ENCODE data around the gene LRMDA. TPM values are rescaled to one million over a fixed set of nuclear protein-coding genes. Genes with fewer than 3 reads are reported as not detected.

The LRMDA gene
- total and polyA plus RNA-seq, 2 donors from 2014 or later: 23.2 to 48.6 TPM

GRCh38 chr10:76172020-76172419, 740.6 kb downstream of the LRMDA start:
- Histone ChIP-seq H3K4me3 (ENCODE audit: low read length in 3 of 3) (no peak overlapping the region), H3K9ac (ENCODE audit: low read length in 3 of 3) (no peak overlapping the region), H3K27ac (ENCODE audit: low read depth in 2 of 2, low read length in 2 of 2) (no peak overlapping the region), H3K27me3 (ENCODE audit: control insufficient read depth, insufficient read depth, low read length) (no peaks in the 10 kb centered on the region), H3K36me3 (ENCODE audit: control insufficient read depth in 2 of 3, insufficient read depth in 3 of 3, low read length in 3 of 3) (no peaks in the 10 kb centered on the region), H3K4me1 (ENCODE audit: control insufficient read depth in 2 of 3, insufficient read depth in 2 of 3, low read depth in 1 of 3, low read length in 3 of 3) (no peaks in the 10 kb centered on the region), H3K9me3 (ENCODE audit: control insufficient read depth in 2 of 3, insufficient read depth in 1 of 3, low read length in 3 of 3) (no peaks in the 10 kb centered on the region)
- TF ChIP-seq CTCF (IDR thresholded peaks at IDR 0.05; ENCODE audit: borderline replicate concordance, extremely low read depth, insufficient read depth): no peak
- no peak for DNase-seq
- intact Hi-C loops (cut with DNase I): no loop called here
- FAIRE-seq: no peak

- no peak overlapping the region for H3K9ac ChIP-seq (ENCODE audit: low read length in 3 of 3)
- H3K27me3 ChIP-seq (ENCODE audit: control insufficient read depth, insufficient read depth, low read length): no peaks in the 10 kb centered on the region
- DNase-seq (no peak), FAIRE-seq (no peak)
- no peaks in the 10 kb centered on the region for H3K9me3 ChIP-seq (ENCODE audit: control insufficient read depth in 2 of 3, insufficient read depth in 1 of 3, low read length in 3 of 3)
- intact Hi-C loops (cut with DNase I): no loop called here
- H3K36me3 ChIP-seq (ENCODE audit: control insufficient read depth in 2 of 3, insufficient read depth in 3 of 3, low read length in 3 of 3): no peaks in the 10 kb centered on the region
- peaks cover 0 to 6% (median 0%) of the 10 kb centered on the region in 3 donors for H3K4me1 ChIP-seq (ENCODE audit: control insufficient read depth in 2 of 3, insufficient read depth in 2 of 3, low read depth in 1 of 3, low read length in 3 of 3)
- TF ChIP-seq CTCF (IDR thresholded peaks at IDR 0.05; ENCODE audit: borderline replicate concordance, extremely low read depth, insufficient read depth): no peak
- no peak overlapping the region for H3K4me3 ChIP-seq (ENCODE audit: low read length in 3 of 3)
- H3K27ac ChIP-seq (ENCODE audit: low read depth in 2 of 2, low read length in 2 of 2): no peak overlapping the region
Observed at GRCh38 chr10:76175533-76176165, 744.2 kb downstream of the LRMDA start.

- no peak for DNase-seq
- no peak overlapping the region for H3K27ac ChIP-seq (ENCODE audit: low read depth in 2 of 2, low read length in 2 of 2)
- no peaks in the 10 kb centered on the region for H3K27me3 ChIP-seq (ENCODE audit: control insufficient read depth, insufficient read depth, low read length)
- intact Hi-C loops (cut with DNase I): no loop called here
- no peaks in the 10 kb centered on the region for H3K9me3 ChIP-seq (ENCODE audit: control insufficient read depth in 2 of 3, insufficient read depth in 1 of 3, low read length in 3 of 3)
- TF ChIP-seq CTCF (IDR thresholded peaks at IDR 0.05; ENCODE audit: borderline replicate concordance, extremely low read depth, insufficient read depth): no peak
- H3K4me3 ChIP-seq (ENCODE audit: low read length in 3 of 3): no peak overlapping the region
- no peak for FAIRE-seq
- no peaks in the 10 kb centered on the region for H3K36me3 ChIP-seq (ENCODE audit: control insufficient read depth in 2 of 3, insufficient read depth in 3 of 3, low read length in 3 of 3)
- H3K4me1 ChIP-seq (ENCODE audit: control insufficient read depth in 2 of 3, insufficient read depth in 2 of 3, low read depth in 1 of 3, low read length in 3 of 3): peaks cover 0 to 6% (median 0%) of the 10 kb centered on the region in 3 donors
- no peak overlapping the region for H3K9ac ChIP-seq (ENCODE audit: low read length in 3 of 3)
Observed at GRCh38 chr10:76176166-76176550, 744.7 kb downstream of the LRMDA start.

- Histone ChIP-seq H3K4me3 (ENCODE audit: low read length in 3 of 3) (no peak overlapping the region), H3K27me3 (ENCODE audit: control insufficient read depth, insufficient read depth, low read length) (no peaks in the 10 kb centered on the region), H3K27ac (ENCODE audit: low read depth in 2 of 2, low read length in 2 of 2) (no peak overlapping the region), H3K36me3 (ENCODE audit: control insufficient read depth in 2 of 3, insufficient read depth in 3 of 3, low read length in 3 of 3) (no peaks in the 10 kb centered on the region), H3K9ac (ENCODE audit: low read length in 3 of 3) (no peak overlapping the region), H3K9me3 (ENCODE audit: control insufficient read depth in 2 of 3, insufficient read depth in 1 of 3, low read length in 3 of 3) (no peaks in the 10 kb centered on the region), H3K4me1 (ENCODE audit: control insufficient read depth in 2 of 3, insufficient read depth in 2 of 3, low read depth in 1 of 3, low read length in 3 of 3) (peaks cover 0 to 6% (median 1%) of the 10 kb centered on the region in 3 donors)
- FAIRE-seq (no peak), DNase-seq (peak in 1 of 5 donors; percentile 42)
- intact Hi-C loops (cut with DNase I): no loop called here
- TF ChIP-seq CTCF (IDR thresholded peaks at IDR 0.05; ENCODE audit: borderline replicate concordance, extremely low read depth, insufficient read depth): no peak
Observed at GRCh38 chr10:76177936-76178335, 746.5 kb downstream of the LRMDA start.
